Brain microvascular endothelial cell (primary cell): ENCODE measurements around the gene C1orf146.

Source experiments
- DNase-seq: peaks from one replicate; pipeline ENCODE4 v3.0.0-alpha.2; 2020
- H3K27ac ChIP-seq: fragments of 250-450 bp; sonication (Bioruptor Pico); 2 replicates; pipeline ENCODE4 v1.5.1; 2020; ENCODE audit warnings: mild to moderate bottlenecking, moderate library complexity
- H3K27me3 ChIP-seq: fragments of 250-450 bp; sonication (Bioruptor Pico); replicated peaks from 2 replicates; pipeline ENCODE4 v1.5.1; 2020; ENCODE audit warnings: mild to moderate bottlenecking
- H3K36me3 ChIP-seq: fragments of 250-450 bp; sonication (Bioruptor Pico); replicated peaks from 2 replicates; pipeline ENCODE4 v1.5.1; 2020; ENCODE audit warnings: mild to moderate bottlenecking
- H3K4me3 ChIP-seq: 2 replicates; pipeline ENCODE4 v1.5.1; 2011; ENCODE audit warnings: low read depth, mild to moderate bottlenecking, control low read depth, low read length, moderate library complexity
- in situ Hi-C: cut with HindIII; loops from 2 replicates; pipeline ENCODE4 v1.10.0; 2017; ENCODE audit warnings: low sequenced_read_pairs, low pct_ligation_motif_present
- TF ChIP-seq, protein P1 (sequence below): IDR thresholded peaks from 2 replicates; pipeline ENCODE4 v1.5.1; 2011; ENCODE audit warnings: low read depth, mild to moderate bottlenecking, moderate library complexity, low read length, control low read depth, inconsistent platforms; ENCODE audit errors: missing control alignments

The C1orf146 gene

DNA sequence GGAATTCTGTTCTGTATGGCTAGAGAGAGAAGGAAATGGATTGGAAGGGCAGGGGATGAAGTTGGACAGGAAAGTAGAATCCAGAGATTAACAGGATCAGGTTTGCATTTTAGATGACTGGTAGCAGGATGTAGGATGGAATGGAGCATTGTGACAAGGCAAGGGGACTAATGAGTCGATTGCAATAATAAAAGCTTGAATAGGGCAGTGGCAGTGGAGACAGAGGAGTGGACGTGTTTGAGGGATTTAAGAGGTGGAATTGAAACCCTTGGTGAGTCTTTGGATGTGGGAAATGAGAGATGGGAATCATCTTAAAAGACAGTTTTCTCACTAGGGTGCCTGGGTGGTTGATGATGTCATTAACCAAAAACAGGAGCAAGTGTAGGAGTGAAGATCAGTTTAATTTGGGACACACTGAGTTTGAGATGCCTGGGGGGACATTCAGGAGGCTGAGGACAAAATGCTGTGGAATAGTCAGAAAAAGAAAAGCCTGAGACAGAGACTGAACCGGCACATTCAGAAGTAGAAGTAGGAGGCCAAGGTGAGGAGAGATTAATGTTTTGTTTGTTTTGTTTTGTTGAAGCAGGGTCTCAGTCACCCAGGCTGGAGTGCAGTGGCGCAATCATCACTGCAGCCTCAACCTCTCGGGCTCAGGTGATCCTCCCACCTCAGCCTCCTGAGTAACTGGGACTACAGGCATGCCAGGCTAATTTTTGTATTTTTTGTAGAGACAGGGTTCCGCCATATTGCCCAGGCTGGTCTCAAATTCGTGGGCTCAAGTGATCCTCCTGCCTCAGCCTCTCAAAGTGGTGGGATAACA is 29.1 kb upstream of the C1orf146 start:
- no peak for DNase-seq
- TF ChIP-seq, protein P1, sequence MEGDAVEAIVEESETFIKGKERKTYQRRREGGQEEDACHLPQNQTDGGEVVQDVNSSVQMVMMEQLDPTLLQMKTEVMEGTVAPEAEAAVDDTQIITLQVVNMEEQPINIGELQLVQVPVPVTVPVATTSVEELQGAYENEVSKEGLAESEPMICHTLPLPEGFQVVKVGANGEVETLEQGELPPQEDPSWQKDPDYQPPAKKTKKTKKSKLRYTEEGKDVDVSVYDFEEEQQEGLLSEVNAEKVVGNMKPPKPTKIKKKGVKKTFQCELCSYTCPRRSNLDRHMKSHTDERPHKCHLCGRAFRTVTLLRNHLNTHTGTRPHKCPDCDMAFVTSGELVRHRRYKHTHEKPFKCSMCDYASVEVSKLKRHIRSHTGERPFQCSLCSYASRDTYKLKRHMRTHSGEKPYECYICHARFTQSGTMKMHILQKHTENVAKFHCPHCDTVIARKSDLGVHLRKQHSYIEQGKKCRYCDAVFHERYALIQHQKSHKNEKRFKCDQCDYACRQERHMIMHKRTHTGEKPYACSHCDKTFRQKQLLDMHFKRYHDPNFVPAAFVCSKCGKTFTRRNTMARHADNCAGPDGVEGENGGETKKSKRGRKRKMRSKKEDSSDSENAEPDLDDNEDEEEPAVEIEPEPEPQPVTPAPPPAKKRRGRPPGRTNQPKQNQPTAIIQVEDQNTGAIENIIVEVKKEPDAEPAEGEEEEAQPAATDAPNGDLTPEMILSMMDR, result no peak
- Histone ChIP-seq H3K4me3 (no peak overlapping the region), H3K36me3 (no peaks in the 10 kb centered on the region), H3K27ac (no peak overlapping the region), H3K27me3 (no peaks in the 10 kb centered on the region)
- in situ Hi-C loops, result no loop called here

DNA sequence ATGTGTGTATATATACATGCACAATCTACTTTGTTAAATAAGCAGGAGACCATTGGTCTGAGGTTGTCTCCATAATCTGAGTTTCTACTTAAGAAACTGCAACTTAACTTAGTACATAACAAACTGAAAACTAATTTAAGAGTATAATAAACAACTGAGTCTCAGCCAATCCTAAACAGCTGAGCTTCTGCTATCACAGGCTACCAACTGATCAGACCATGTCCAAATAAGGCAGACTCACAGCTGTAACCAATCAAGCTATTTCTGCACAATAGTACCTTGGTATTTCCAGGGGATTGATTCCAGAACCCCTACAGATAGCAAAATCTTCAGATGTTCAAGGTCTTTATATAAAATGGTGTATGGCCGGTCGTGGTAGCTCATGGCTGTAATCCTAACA is 26.0 kb upstream of the C1orf146 start:
- DNase-seq, result no peak
- TF ChIP-seq, protein P1, result no peak
- Histone ChIP-seq H3K27me3 (no peaks in the 10 kb centered on the region), H3K27ac (no peak overlapping the region), H3K4me3 (no peak overlapping the region), H3K36me3 (no peaks in the 10 kb centered on the region)
- in situ Hi-C loops, result no loop called here

DNA sequence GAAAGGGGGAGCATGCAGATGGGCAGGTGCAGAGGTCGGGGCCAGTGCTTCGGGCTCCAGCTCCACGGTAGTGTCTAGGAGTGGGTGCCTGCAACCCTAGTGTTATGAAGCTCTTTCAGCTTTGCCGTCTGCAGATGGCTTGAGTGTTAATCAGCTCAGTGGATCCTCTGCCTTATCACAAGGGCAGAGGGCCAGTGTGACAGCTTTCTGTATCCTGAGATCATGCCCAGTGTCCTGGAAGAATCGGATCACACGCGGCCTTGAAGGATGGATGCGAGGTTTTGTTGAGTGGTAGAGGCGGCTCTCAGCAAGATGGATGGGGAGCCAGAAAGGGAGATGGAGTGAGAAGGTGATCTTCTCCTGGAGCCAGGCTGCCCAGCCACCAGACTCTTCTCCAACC is 25.5 kb upstream of the C1orf146 start:
- Histone ChIP-seq H3K36me3 (no peaks in the 10 kb centered on the region), H3K4me3 (no peak overlapping the region), H3K27ac (no peak overlapping the region), H3K27me3 (no peaks in the 10 kb centered on the region)
- in situ Hi-C loops, result no loop called here
- no peak for DNase-seq
- TF ChIP-seq, protein P1, result no peak

DNA sequence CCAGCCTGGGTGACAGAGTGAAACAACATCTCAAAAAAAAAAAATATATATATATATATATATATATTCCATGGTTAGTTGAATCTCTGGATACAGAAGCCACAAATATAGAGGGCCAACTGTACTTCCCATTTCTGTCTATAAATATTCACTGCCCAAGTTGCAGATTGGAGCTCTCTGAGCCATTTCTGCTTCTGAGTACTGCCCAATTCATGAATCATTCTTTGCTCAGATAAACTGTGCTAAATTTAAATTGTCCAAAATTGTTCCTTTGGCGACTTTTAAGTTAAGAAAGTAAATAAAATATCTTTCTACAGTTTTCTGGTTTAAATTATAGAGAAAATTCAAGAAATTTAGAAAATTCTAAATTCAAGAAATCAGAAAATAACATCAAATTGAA is 23.2 kb upstream of the C1orf146 start:
- no peaks in the 10 kb centered on the region for H3K27me3 ChIP-seq
- TF ChIP-seq, protein P1, result no peak
- H3K27ac ChIP-seq, result no peak overlapping the region
- H3K4me3 ChIP-seq, result no peak overlapping the region
- in situ Hi-C loops, result no loop called here
- no peak for DNase-seq
- no peaks in the 10 kb centered on the region for H3K36me3 ChIP-seq

DNA sequence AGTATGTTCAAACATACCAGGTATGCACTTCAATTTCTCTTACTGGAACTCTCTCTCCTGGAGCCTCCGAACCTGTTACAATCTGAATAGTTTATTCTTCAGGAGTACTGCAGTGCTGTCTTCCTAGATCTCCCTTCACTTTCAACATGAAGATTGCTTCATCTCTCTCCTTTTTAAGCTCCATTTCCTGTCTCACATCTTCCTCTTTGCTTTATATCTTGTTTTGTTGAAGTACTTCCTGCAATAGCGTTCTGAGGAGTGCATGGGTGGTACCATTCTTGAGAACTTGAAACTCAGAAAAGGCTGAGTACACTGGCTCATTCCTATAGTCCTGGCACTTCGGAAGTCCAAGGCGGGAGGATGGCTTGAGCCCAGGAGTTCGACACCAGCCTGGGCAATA is 15.7 kb upstream of the C1orf146 start:
- TF ChIP-seq, protein P1, result no peak
- no peak for DNase-seq
- Histone ChIP-seq H3K36me3 (no peaks in the 10 kb centered on the region), H3K4me3 (no peak overlapping the region), H3K27ac (no peak overlapping the region), H3K27me3 (no peaks in the 10 kb centered on the region)
- in situ Hi-C loops, result no loop called here

DNA sequence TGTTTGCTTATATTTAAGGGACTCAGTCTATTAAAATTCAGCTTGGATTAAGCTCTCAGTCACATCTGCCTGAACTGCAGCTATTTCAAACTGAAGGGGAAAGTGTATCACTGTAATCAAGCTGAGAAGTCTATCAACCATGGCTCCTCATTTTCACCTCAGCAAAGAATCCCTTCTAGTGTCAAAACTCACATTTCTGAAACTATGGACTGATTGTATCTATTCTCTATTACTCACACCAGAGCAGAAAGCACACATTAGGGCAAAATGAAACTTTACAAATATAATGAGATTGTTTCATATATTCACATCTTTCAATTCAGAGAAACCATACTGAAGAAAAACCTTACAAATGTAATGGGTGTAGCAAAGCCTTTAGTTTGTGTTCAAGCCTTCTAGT is 14.6 kb upstream of the C1orf146 start:
- Histone ChIP-seq H3K36me3 (no peaks in the 10 kb centered on the region), H3K27me3 (no peaks in the 10 kb centered on the region), H3K4me3 (no peak overlapping the region), H3K27ac (no peak overlapping the region)
- in situ Hi-C loops, result no loop called here
- no peak for DNase-seq
- TF ChIP-seq, protein P1, result no peak
